Loucy (cell line): ENCODE results near the gene CDK6.
A peak's percentile ranks its signal among the peaks of the same experiment; 100 is the strongest.

Experiments used
- H2AFZ ChIP-seq: fragments of 200-600 bp; sonication (generic); 2 replicates; pipeline ENCODE4 v1.6.0; 2016; ENCODE audit warnings: antibody characterized with exemption, mild to moderate bottlenecking, low read length, moderate library complexity
- H3F3A ChIP-seq: fragments of 200-600 bp; 2 replicates; pipeline ENCODE4 v1.6.0; 2016; ENCODE audit warnings: antibody characterized with exemption, low read depth, mild to moderate bottlenecking
- H3K27me3 ChIP-seq: fragments of 200-600 bp; sonication (generic); 2 replicates; pipeline ENCODE4 v1.6.1; 2014; ENCODE audit warnings: low read length, mild to moderate bottlenecking; ENCODE audit not compliant: insufficient read depth, poor library complexity, severe bottlenecking
- H3K36me3 ChIP-seq: fragments of 200-600 bp; sonication (generic); 2 replicates; pipeline ENCODE4 v1.6.1; 2016; ENCODE audit warnings: low read length; ENCODE audit not compliant: insufficient read depth
- H3K4me1 ChIP-seq: fragments of 200-600 bp; sonication (generic); 2 replicates; pipeline ENCODE4 v1.5.1; 2014; ENCODE audit warnings: low read length, mild to moderate bottlenecking; ENCODE audit not compliant: insufficient read depth, poor library complexity, severe bottlenecking
- H3K4me2 ChIP-seq: fragments of 200-600 bp; sonication (generic); 2 replicates; pipeline ENCODE4 v1.6.0; 2014; ENCODE audit warnings: antibody characterized with exemption, low read length, low read depth, mild to moderate bottlenecking; ENCODE audit not compliant: poor library complexity, severe bottlenecking
- H3K4me3 ChIP-seq: fragments of 200-600 bp; sonication (generic); 2 replicates; pipeline ENCODE4 v1.5.1; 2014; ENCODE audit warnings: low read length, mild to moderate bottlenecking, mixed read lengths; ENCODE audit not compliant: poor library complexity, severe bottlenecking
- H3K79me2 ChIP-seq: fragments of 200-600 bp; sonication (generic); 2 replicates; pipeline ENCODE4 v1.6.1; 2014; ENCODE audit warnings: low read length; ENCODE audit not compliant: insufficient read depth
- H3K9ac ChIP-seq: fragments of 200-600 bp; sonication (generic); 2 replicates; pipeline ENCODE4 v1.6.0; 2014; ENCODE audit warnings: mild to moderate bottlenecking, low read depth, low read length, moderate library complexity; ENCODE audit not compliant: poor library complexity, severe bottlenecking
- H3K9me2 ChIP-seq: fragments of 200-600 bp; sonication (generic); replicated peaks from 2 replicates; pipeline ENCODE4 v1.6.1; 2016; ENCODE audit warnings: low read depth, low read length, mixed read lengths
- H3K9me3 ChIP-seq: fragments of 200-600 bp; sonication (generic); 2 replicates; pipeline ENCODE4 v1.6.1; 2014; ENCODE audit warnings: mild to moderate bottlenecking, antibody characterized with exemption, low read length, low read depth; ENCODE audit not compliant: insufficient read depth
- H4K20me1 ChIP-seq: fragments of 200-600 bp; sonication (generic); 2 replicates; pipeline ENCODE4 v1.6.0; 2014; ENCODE audit warnings: antibody characterized with exemption, low read length, mild to moderate bottlenecking; ENCODE audit not compliant: insufficient read depth, poor library complexity, severe bottlenecking
- CTCF ChIP-seq: fragments of 200-600 bp; sonication (generic); conservative IDR thresholded peaks from 2 replicates; pipeline ENCODE4 v1.5.1; 2014; ENCODE audit warnings: mild to moderate bottlenecking, antibody characterized with exemption, low read length
- EZH2phosphoT487 ChIP-seq: fragments of 200-600 bp; IDR thresholded peaks from 2 replicates; pipeline ENCODE4 v1.6.1; 2018; ENCODE audit warnings: antibody characterized with exemption, mild to moderate bottlenecking, moderate library complexity, borderline replicate concordance

Gene CDK6

GRCh38 chr7:92647652-92648051, 188.7 kb downstream of the CDK6 start:
- TF ChIP-seq EZH2phosphoT487 (no peak), CTCF (no peak)
- Histone ChIP-seq H3K4me3 (no peak overlapping the region), H3K9me3 (no peaks in the 10 kb centered on the region), H3K27me3 (no peaks in the 10 kb centered on the region), H3K4me1 (peaks cover 54% of the 10 kb centered on the region), H3K79me2 (peaks cover 100% of the 10 kb centered on the region), H3K9me2 (no peaks in the 10 kb centered on the region), H3K9ac (no peak overlapping the region), H3K4me2 (no peak overlapping the region), H4K20me1 (peaks cover 39% of the 10 kb centered on the region), H3F3A (0 out of 2 replicates have a peak, but pooled peaks cover 4% of the 10 kb centered on the region), H2AFZ (no peak overlapping the region), H3K36me3 (peaks cover 96% of the 10 kb centered on the region)

GRCh38 chr7:92647011-92647625, 189.3 kb downstream of the CDK6 start:
- Histone ChIP-seq H3K4me1 (peaks cover 59% of the 10 kb centered on the region), H3K27me3 (no peaks in the 10 kb centered on the region)

GRCh38 chr7:92645114-92646061, 191.0 kb downstream of the CDK6 start:
- TF ChIP-seq CTCF: no peak
- no peak for TF ChIP-seq EZH2phosphoT487
- Histone ChIP-seq H4K20me1 (peaks cover 30% of the 10 kb centered on the region), H3K79me2 (peaks cover 100% of the 10 kb centered on the region), H3K9me2 (no peaks in the 10 kb centered on the region), H3F3A (peaks cover 8% of the 10 kb centered on the region; the same call in 1 of the 2 replicates), H3K4me1 (peaks cover 77% of the 10 kb centered on the region), H3K9ac (peak overlapping the region; percentile 38), H3K4me2 (peak overlapping the region; percentile 32), H3K27me3 (no peaks in the 10 kb centered on the region), H2AFZ (no peak overlapping the region), H3K4me3 (no peak overlapping the region), H3K36me3 (peaks cover 84% of the 10 kb centered on the region), H3K9me3 (no peaks in the 10 kb centered on the region)

More at GRCh38 chr7:92647011-92647625, 189.3 kb downstream of the CDK6 start:
- Histone ChIP-seq H3K9me3 (no peaks in the 10 kb centered on the region), H2AFZ (no peak overlapping the region), H3F3A (0 out of 2 replicates have a peak, but pooled peaks cover 4% of the 10 kb centered on the region), H3K36me3 (peaks cover 96% of the 10 kb centered on the region), H3K4me3 (no peak overlapping the region), H3K79me2 (peaks cover 100% of the 10 kb centered on the region), H3K4me2 (no peak overlapping the region), H4K20me1 (peaks cover 38% of the 10 kb centered on the region), H3K9ac (no peak overlapping the region), H3K9me2 (no peaks in the 10 kb centered on the region)
- TF ChIP-seq EZH2phosphoT487: no peak
- no peak for TF ChIP-seq CTCF
